K562 (cell line): ENCODE results near the gene MICAL1. TPM values are rescaled to one million over a fixed set of nuclear protein-coding genes. Genes with fewer than 3 reads are reported as not detected.

Source experiments
- AFF4 ChIP-seq: sonication (generic); formaldehyde crosslinking; IDR thresholded peaks from 2 replicates; pipeline ENCODE4 v1.8.0; 2023; ENCODE audit warnings: mild to moderate bottlenecking, missing genetic modification reagents
- BDP1 ChIP-seq: IDR thresholded peaks from 3 replicates; pipeline ENCODE4 v1.6.1; 2011; ENCODE audit not compliant: insufficient read length, insufficient read depth
- CCNT2 ChIP-seq: IDR thresholded peaks from 2 replicates; pipeline ENCODE4 v1.6.1; 2011; ENCODE audit warnings: borderline replicate concordance, low read depth, mild to moderate bottlenecking, moderate library complexity, mixed read lengths, low read length; ENCODE audit not compliant: insufficient read length; ENCODE audit errors: extremely low read depth
- ETS2 ChIP-seq: IDR thresholded peaks from 2 replicates; pipeline ENCODE4 v1.6.1; 2016; ENCODE audit warnings: borderline replicate concordance, missing genetic modification characterization, mild to moderate bottlenecking, moderate library complexity, missing compliant biosample characterization; ENCODE audit not compliant: poor library complexity, severe bottlenecking
- HDAC8 ChIP-seq: fragments of 450-650 bp; IDR thresholded peaks from 2 replicates; pipeline ENCODE4 v1.6.1; 2016; ENCODE audit warnings: mild to moderate bottlenecking, missing genetic modification characterization, moderate library complexity, missing compliant biosample characterization
- MAFK ChIP-seq: IDR thresholded peaks from 2 replicates; pipeline ENCODE4 v1.6.1; 2011; ENCODE audit warnings: low read length, improper control_type of control experiment
- MTF1 ChIP-seq: fragments of 250-450 bp; sonication (Bioruptor Pico); IDR thresholded peaks from 2 replicates; pipeline ENCODE4 v1.9.0; 2021; ENCODE audit warnings: moderate library complexity, mild to moderate bottlenecking, inconsistent platforms, borderline replicate concordance
- NFIC ChIP-seq: fragments of 450-650 bp; IDR thresholded peaks from 2 replicates; pipeline ENCODE4 v1.6.1; 2017; ENCODE audit warnings: mild to moderate bottlenecking, inconsistent platforms
- SMAD2 ChIP-seq: fragments of 150-350 bp; IDR thresholded peaks from 2 replicates; pipeline ENCODE4 v1.6.1; 2014; ENCODE audit warnings: low read depth, mild to moderate bottlenecking, low read length
- SRSF7 ChIP-seq: fragments of 200-400 bp; formaldehyde crosslinking; optimal IDR thresholded peaks from 2 replicates; pipeline ENCODE3; 2017; ENCODE audit warnings: mild to moderate bottlenecking, low read depth, low read length
- TCF7L2 ChIP-seq: fragments of 150-350 bp; IDR thresholded peaks from 2 replicates; pipeline ENCODE4 v1.6.1; 2016; ENCODE audit warnings: low read depth, mild to moderate bottlenecking, low read length, moderate library complexity
- ZNF140 ChIP-seq: fragments of 250-450 bp; sonication (Bioruptor Pico); IDR thresholded peaks from 2 replicates; pipeline ENCODE4 v1.8.0; 2021; ENCODE audit warnings: moderate library complexity, mild to moderate bottlenecking, inconsistent platforms
- polyA plus RNA-seq, 8 experiments: library from polyadenylated mRNA; depleted of rRNA in 4 of 8; stranded (reverse) in 5 of 8; unstranded in 3 of 8; fragments of >200 nt; fragmentation: Nextera tagmentation in 2 of 8; fragmentation: Illumina TruSeq in 1 of 8; extraction: Ambion mirVana in 2 of 8; extraction: Trizol in 1 of 8; gene quantifications; 2 replicates each; pipeline versions ENCODE4 v1.2.1 to v1.2.3, GENCODE V29; 2011 to 2014; ENCODE audit warnings: inconsistent platforms in 1 of 8, missing spikeins in 1 of 8
- total RNA-seq, 7 experiments: library from RNA; depleted of rRNA in 6 of 7; stranded (reverse); fragments of >200 nt in 6 of 7; fragmentation: Illumina TruSeq in 2 of 7; extraction: Trizol in 2 of 7; gene quantifications; 2 replicates each; pipeline versions ENCODE4 v1.2.1 to v1.2.3, GENCODE V29; 2011 to 2021; ENCODE audit warnings: low replicate concordance in 1 of 7
- TF ChIP-seq, protein P1 (sequence below): fragments of 200-600 bp; sonication (generic); IDR thresholded peaks from one replicate; pipeline ENCODE4 v1.6.1; 2012; ENCODE audit warnings: mild to moderate bottlenecking, low read depth, low read length, inconsistent platforms

MICAL1 gene
- total and polyA plus RNA-seq, 9 of the 15 experiments (the other 6 are each of a cell fraction or from before 2014, with no cell fraction given), result 0.07 to 15.2 (median 7.0) TPM

- no peak for TF ChIP-seq TCF7L2
- TF ChIP-seq SMAD2, result no peak
- no peak for TF ChIP-seq ETS2 (tag)
- peak; percentile 70 for TF ChIP-seq NFIC
- no peak for TF ChIP-seq MTF1 (CRISPR knock-in tag)
- no peak for TF ChIP-seq MAFK
- TF ChIP-seq BDP1, result no peak
- no peak for TF ChIP-seq ZNF140 (CRISPR knock-in tag)
- TF ChIP-seq, protein P1, sequence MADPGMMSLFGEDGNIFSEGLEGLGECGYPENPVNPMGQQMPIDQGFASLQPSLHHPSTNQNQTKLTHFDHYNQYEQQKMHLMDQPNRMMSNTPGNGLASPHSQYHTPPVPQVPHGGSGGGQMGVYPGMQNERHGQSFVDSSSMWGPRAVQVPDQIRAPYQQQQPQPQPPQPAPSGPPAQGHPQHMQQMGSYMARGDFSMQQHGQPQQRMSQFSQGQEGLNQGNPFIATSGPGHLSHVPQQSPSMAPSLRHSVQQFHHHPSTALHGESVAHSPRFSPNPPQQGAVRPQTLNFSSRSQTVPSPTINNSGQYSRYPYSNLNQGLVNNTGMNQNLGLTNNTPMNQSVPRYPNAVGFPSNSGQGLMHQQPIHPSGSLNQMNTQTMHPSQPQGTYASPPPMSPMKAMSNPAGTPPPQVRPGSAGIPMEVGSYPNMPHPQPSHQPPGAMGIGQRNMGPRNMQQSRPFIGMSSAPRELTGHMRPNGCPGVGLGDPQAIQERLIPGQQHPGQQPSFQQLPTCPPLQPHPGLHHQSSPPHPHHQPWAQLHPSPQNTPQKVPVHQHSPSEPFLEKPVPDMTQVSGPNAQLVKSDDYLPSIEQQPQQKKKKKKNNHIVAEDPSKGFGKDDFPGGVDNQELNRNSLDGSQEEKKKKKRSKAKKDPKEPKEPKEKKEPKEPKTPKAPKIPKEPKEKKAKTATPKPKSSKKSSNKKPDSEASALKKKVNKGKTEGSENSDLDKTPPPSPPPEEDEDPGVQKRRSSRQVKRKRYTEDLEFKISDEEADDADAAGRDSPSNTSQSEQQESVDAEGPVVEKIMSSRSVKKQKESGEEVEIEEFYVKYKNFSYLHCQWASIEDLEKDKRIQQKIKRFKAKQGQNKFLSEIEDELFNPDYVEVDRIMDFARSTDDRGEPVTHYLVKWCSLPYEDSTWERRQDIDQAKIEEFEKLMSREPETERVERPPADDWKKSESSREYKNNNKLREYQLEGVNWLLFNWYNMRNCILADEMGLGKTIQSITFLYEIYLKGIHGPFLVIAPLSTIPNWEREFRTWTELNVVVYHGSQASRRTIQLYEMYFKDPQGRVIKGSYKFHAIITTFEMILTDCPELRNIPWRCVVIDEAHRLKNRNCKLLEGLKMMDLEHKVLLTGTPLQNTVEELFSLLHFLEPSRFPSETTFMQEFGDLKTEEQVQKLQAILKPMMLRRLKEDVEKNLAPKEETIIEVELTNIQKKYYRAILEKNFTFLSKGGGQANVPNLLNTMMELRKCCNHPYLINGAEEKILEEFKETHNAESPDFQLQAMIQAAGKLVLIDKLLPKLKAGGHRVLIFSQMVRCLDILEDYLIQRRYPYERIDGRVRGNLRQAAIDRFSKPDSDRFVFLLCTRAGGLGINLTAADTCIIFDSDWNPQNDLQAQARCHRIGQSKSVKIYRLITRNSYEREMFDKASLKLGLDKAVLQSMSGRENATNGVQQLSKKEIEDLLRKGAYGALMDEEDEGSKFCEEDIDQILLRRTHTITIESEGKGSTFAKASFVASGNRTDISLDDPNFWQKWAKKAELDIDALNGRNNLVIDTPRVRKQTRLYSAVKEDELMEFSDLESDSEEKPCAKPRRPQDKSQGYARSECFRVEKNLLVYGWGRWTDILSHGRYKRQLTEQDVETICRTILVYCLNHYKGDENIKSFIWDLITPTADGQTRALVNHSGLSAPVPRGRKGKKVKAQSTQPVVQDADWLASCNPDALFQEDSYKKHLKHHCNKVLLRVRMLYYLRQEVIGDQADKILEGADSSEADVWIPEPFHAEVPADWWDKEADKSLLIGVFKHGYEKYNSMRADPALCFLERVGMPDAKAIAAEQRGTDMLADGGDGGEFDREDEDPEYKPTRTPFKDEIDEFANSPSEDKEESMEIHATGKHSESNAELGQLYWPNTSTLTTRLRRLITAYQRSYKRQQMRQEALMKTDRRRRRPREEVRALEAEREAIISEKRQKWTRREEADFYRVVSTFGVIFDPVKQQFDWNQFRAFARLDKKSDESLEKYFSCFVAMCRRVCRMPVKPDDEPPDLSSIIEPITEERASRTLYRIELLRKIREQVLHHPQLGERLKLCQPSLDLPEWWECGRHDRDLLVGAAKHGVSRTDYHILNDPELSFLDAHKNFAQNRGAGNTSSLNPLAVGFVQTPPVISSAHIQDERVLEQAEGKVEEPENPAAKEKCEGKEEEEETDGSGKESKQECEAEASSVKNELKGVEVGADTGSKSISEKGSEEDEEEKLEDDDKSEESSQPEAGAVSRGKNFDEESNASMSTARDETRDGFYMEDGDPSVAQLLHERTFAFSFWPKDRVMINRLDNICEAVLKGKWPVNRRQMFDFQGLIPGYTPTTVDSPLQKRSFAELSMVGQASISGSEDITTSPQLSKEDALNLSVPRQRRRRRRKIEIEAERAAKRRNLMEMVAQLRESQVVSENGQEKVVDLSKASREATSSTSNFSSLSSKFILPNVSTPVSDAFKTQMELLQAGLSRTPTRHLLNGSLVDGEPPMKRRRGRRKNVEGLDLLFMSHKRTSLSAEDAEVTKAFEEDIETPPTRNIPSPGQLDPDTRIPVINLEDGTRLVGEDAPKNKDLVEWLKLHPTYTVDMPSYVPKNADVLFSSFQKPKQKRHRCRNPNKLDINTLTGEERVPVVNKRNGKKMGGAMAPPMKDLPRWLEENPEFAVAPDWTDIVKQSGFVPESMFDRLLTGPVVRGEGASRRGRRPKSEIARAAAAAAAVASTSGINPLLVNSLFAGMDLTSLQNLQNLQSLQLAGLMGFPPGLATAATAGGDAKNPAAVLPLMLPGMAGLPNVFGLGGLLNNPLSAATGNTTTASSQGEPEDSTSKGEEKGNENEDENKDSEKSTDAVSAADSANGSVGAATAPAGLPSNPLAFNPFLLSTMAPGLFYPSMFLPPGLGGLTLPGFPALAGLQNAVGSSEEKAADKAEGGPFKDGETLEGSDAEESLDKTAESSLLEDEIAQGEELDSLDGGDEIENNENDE, result no peak
- no peak for TF ChIP-seq AFF4
- TF ChIP-seq CCNT2, result peak; percentile 35
- TF ChIP-seq HDAC8 (tag), result no peak
- no peak for TF ChIP-seq SRSF7
These were observed at the start of gene MICAL1 (continued) for GRCh38 chr6:109455437-109456110.
